ENCODE measurements around the gene SLC26A11.

Gene SLC26A11

DNA sequence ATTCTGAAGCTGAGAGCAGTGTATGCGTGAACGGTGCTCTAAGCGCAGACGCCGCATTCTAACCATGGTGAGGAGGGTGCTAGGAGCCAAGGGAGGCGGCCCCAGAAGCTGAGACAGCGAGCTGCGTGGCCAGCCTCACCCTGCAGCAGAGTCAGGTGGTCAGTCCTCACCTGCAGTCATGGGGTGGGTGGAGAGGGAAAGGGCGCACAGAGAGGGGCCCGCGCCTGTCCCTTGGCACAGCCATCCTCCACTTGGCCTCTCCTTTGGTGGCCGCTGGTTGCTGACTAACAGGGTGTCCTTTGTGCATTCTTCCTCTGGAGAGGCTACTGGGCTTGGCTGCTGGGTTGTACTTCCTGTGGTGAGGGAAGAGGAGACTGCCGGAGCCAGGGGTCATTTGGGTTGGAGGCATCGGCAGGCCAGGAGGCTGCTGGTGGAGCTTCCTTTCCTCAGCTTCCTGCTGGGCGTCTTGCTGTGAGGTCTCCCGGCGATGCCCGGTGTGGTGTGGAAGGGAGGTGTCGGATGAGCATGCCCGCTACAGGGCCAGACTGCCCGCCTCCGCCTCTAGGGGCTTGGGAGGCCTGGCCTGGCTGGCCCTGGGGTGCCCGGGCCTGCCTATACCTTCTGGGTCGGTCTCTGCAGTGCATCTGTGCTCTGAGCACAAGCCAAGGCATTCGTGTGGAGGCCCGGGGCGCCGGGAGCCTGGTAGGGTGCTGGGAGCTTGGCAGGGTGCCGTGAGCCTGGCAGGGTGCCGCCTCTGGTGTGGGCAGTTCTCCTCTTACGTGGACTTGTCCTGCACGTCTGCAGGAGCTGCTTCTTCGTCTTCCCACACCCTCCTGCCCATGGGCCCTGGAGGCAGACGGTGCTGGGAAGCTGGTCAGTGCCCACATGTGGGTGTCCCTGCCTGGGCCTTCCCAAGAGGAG is 57.8 kb downstream of the SLC26A11 start:
- no peak for DNase-seq (ENCODE audit: extremely low read depth in 1 of 2, low read depth in 1 of 2)

DNA sequence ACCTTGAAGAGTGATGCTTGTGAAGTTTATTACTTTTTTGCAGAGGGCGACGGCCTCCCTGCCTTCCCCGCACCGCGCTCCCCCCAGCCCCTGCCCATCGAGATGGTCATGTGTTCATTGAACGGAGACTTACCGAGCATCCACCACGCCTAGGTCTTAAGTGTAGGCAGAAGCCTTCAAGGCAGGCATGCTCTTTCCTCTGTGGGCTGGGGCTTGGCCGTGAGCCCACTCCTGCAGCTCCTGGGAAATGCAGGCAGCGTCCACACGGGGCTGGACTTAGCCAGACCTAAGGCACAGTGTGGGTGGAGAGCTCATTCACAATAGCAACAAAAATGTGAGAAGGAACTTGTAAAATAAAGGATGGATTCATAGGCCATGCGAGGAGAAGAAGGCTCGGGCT is 59.7 kb downstream of the SLC26A11 start:
- DNase-seq (ENCODE audit: extremely low read depth in 1 of 2, low read depth in 1 of 2), result no peak

- no peak for DNase-seq (ENCODE audit: extremely low read depth in 1 of 2, low read depth in 1 of 2)
These were observed 61.3 kb downstream of the SLC26A11 start for GRCh38 chr17:80281516-80281915.

DNA sequence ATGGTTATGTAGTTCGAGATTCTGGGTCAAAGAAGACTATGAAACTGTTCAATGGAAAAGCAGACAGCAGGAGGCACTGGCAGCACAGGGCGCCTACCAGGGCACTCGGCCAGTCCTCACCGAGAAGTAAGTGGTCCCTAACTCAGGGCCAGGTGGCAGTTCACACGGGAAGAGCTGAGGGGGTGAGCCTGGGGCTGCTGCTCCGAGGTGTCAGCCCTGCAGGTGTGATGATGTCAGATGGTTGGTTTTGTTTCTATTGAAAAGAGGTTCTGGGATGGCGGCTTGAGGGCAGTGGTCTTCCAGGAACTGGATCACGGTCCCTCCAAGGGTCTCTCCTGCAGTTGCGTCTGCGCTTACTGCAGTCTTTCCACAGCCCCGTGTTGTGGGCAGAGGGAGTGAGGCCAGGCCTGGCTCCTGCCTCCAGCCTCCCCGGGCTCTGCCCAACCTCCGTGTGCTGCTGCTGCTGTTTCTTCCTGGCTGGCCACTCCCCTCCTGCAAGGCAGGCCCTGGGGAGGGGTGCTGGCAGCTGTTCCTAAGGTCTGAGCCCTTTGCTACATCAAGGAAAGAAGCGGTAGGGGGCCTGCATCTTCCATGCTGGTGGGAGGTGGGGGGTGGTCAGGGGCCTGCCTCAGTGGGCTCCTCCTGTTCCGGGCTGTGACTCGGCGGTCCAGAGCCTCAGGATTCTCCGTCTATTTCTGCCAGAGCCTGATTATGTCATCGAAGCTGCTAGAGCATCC is 63.1 kb downstream of the SLC26A11 start:
- no peak for DNase-seq (ENCODE audit: extremely low read depth in 1 of 2, low read depth in 1 of 2)

DNA sequence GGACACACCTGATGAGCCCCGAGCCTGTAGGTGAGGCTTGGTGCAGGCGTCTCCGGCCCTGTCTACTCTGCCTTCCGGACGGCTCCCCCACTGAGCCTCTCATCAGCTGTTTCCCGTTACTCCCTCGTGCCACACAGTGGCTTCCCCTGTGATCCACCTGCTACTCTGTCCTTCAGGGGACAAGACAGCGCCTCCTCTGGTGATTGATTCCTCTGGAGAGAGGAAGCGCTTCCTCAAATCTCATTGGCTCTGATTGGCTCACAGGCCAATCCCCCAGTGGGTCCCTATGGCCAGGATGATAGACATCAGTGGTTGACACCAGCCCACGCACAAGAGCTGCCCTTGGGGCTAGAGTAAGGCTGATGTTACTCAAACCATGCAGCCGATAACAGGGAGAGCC is 64.4 kb downstream of the SLC26A11 start:
- DNase-seq (ENCODE audit: extremely low read depth in 1 of 2, low read depth in 1 of 2), result no peak

GRCh38 chr17:80285237-80285920 is 65.2 kb downstream of the SLC26A11 start:
- DNase-seq (ENCODE audit: extremely low read depth in 1 of 2, low read depth in 1 of 2), result no peak

- no peak for DNase-seq (ENCODE audit: extremely low read depth in 1 of 2, low read depth in 1 of 2)
These were observed 66.4 kb downstream of the SLC26A11 start for GRCh38 chr17:80286638-80286960.

DNA sequence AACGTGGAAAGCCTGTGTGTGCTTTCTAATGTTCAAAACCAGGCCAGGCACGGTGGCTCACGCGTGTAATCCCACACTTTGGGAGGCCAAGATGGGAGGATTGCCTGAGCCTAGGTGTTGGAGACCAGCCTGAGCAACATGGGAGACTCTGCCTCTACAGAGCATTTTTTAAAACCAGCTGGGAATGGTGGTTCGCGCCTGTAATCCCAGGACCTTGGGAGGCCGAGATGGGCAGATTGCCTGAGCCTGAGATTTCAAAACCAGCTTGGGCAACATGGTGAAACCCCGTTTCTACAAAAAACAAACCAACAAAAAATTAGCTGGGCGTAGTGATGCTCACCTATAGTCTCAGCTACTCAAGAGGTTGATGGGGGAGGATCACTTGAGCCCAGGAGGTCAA is 66.8 kb downstream of the SLC26A11 start:
- no peak for DNase-seq (ENCODE audit: extremely low read depth in 1 of 2, low read depth in 1 of 2)

GRCh38 chr17:80287806-80288567 is 67.8 kb downstream of the SLC26A11 start:
- DNase-seq (ENCODE audit: extremely low read depth in 1 of 2, low read depth in 1 of 2), result no peak

DNA sequence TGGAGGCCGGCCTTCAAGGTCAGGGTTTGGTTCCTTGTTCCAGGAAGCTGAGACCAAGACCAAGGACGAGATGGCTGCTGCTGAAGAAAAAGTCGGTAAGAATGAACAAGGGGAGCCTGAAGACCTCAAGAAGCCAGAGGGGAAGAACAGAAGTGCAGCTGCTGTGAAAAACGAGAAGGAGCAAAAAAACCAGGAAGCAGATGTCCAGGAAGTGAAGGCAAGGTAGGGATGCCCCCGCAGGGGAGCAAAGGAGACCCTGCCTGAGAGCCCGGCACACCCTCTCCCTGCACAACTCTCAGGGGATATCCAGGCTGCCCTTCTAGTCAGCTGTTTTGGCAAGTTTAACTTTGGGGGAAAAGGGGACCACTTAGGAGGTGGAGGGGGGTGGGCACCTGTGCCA is 69.4 kb downstream of the SLC26A11 start:
- DNase-seq (ENCODE audit: extremely low read depth in 1 of 2, low read depth in 1 of 2), result no peak

GRCh38 chr17:80290156-80290555 is 69.9 kb downstream of the SLC26A11 start:
- DNase-seq (ENCODE audit: extremely low read depth in 1 of 2, low read depth in 1 of 2), result no peak

- no peak for DNase-seq (ENCODE audit: extremely low read depth in 1 of 2, low read depth in 1 of 2)
These were observed 71.0 kb downstream of the SLC26A11 start for GRCh38 chr17:80291260-80291659.

DNA sequence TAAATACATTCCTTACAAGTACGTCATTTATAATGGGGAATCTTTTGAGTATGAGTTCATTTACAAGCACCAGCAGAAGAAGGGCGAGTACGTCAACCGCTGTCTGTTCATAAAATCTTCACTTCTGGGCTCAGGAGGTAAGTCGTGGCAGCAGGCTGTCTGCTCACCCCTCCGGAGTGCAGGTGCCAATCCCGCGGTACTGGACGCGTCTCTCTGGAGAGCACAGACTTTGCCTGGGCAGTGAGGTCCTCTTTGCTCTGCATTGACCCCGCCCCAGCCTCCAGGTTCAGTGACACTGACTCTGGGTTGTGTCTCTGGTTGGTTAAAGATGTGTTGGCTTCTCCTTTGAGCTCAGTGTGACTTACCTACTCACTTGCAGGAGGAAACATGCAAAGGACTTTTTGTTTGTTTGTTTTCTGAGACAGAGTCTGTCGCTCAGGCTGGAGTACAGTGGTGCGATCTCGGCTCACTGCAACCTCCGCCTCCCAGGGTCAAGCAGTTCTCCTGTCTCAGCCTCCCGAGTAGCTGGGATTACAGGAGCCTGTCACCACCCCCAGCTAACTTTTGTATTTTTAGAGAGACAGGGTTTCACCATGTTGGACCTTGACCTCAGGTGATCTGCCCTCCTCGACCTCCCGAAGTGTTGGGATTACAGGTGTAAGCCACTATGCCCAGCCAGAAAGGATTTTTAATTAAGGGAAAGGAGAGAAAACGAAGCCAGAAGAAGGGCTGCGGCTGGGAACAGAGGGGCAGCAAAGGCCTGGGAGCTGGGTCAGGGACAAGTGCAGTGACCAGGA is 71.7 kb downstream of the SLC26A11 start:
- DNase-seq (ENCODE audit: extremely low read depth in 1 of 2, low read depth in 1 of 2), result no peak

- no peak for DNase-seq (ENCODE audit: extremely low read depth in 1 of 2, low read depth in 1 of 2)
These were observed 72.3 kb downstream of the SLC26A11 start for GRCh38 chr17:80292521-80292971.

- no peak for DNase-seq (ENCODE audit: extremely low read depth in 1 of 2, low read depth in 1 of 2)
These were observed 74.0 kb downstream of the SLC26A11 start for GRCh38 chr17:80294210-80294609.

DNA sequence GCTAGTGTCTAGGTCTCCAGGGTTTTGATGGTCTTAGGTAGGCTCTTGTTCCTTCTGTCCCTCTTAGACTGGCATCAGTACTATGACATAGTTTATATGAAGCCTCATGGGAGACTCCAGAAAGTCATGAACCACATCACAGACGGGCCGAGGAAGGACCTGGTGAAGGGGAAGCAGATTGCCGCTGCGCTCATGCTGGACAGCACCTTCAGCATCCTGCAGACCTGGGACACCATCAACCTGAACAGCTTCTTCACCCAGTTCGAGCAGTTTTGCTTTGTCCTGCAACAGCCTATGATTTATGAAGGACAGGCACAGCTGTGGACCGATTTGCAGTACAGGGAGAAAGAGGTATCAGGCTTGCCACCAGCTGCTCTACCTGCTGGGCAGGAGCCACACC is 74.4 kb downstream of the SLC26A11 start:
- DNase-seq (ENCODE audit: extremely low read depth in 1 of 2, low read depth in 1 of 2), result no peak

GRCh38 chr17:80295146-80295545 is 74.9 kb downstream of the SLC26A11 start:
- no peak for DNase-seq (ENCODE audit: extremely low read depth in 1 of 2, low read depth in 1 of 2)

- DNase-seq (ENCODE audit: extremely low read depth in 1 of 2, low read depth in 1 of 2), result no peak
These were observed 75.3 kb downstream of the SLC26A11 start for GRCh38 chr17:80295559-80295958.

DNA sequence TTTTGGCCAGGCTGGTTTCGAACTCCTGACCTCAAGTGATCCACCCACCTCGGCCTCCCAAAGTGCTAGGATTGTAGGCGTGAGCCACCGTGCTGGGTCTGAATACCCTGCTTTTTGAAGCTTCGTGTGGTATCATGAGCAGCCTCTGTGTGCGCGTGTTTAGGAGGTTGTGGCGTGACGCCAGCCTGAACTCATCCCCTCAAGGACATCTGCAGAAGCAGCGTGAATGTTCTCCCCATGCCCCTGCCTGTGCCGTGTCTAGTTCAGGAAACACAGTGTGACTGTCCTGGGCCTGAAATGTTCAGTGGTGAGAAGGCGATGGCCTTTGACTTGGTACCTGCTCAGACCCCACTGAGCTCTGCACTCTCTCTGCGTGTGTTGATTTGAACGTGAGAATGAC is 76.0 kb downstream of the SLC26A11 start:
- no peak for DNase-seq (ENCODE audit: extremely low read depth in 1 of 2, low read depth in 1 of 2)

- DNase-seq (ENCODE audit: extremely low read depth in 1 of 2, low read depth in 1 of 2), result no peak
These were observed 77.9 kb downstream of the SLC26A11 start for GRCh38 chr17:80297996-80298560.
